ENCODE data around the gene SRR.

Gene SRR

GRCh38 chr17:2371183-2372130, 67.7 kb downstream of the SRR start:
- no peak for DNase-seq (ENCODE audit: low spot score)

- no peak for DNase-seq (ENCODE audit: low spot score)
Measured at GRCh38 chr17:2372180-2372579, 68.4 kb downstream of the SRR start.

- DNase-seq (ENCODE audit: low spot score), result no peak
Measured at GRCh38 chr17:2372681-2373080, 68.9 kb downstream of the SRR start.

GRCh38 chr17:2373179-2373578, 69.4 kb downstream of the SRR start:
- no peak for DNase-seq (ENCODE audit: low spot score)

All from CD4-positive, alpha-beta T cell treated with Interleukin-2 at 100 ng/mL for 4 hours (primary cell).